Inflammatory macrophage treated with lipopolysaccharide for 4 hours (primary cell): ENCODE data around the gene CGNL1.

Experiments
- DNase-seq: peaks from one replicate; pipeline ENCODE4 v3.0.0-alpha.2; 2020

CGNL1 gene

DNA sequence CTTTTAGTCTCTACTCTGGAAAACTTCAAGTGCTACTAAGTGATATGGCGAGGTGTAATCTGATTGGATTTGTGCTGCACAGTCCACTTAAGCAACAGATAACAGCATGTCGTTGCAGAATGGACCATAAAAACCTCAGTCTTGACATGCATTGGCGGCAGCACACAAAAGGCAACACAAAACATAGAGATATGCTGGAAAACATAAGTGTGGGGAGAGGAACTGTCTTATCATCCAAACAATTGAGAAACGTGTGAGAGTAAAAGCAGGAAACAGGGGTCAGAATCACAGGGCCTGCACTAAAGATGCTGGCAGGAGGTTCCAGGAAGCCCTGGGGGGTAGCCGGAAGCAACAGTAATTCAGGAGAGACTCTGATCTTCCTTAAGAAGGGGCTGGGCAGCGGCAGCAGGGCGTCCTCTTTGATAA lies 82.1 kb downstream of the CGNL1 start:
- no peak for DNase-seq

- DNase-seq, result no peak
Measured at GRCh38 chr15:57460208-57460816, 84.0 kb downstream of the CGNL1 start.

DNA sequence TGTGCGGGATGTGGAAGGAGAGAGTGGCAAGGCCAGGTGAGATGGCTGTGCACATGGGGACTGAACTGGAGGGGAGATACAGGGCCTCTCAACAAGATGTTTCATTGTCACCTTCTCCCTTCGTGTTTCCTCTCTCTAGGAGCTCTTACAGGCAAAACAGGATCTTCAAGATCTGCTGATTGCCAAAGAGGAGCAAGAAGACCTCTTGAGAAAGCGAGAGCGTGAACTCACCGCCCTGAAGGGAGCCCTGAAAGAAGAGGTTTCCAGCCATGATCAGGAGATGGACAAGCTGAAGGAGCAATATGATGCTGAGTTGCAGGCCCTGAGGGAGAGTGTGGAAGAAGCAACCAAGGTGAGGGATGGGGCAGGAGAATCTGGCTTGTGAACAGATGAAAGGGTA lies 85.2 kb downstream of the CGNL1 start:
- DNase-seq, result no peak

GRCh38 chr15:57462381-57462780 lies 86.1 kb downstream of the CGNL1 start:
- no peak for DNase-seq

- DNase-seq, result no peak
Measured at GRCh38 chr15:57463360-57463759, 87.1 kb downstream of the CGNL1 start.

GRCh38 chr15:57464480-57464879 lies 88.2 kb downstream of the CGNL1 start:
- DNase-seq, result no peak

GRCh38 chr15:57468486-57468885 lies 92.2 kb downstream of the CGNL1 start:
- DNase-seq, result no peak

DNA sequence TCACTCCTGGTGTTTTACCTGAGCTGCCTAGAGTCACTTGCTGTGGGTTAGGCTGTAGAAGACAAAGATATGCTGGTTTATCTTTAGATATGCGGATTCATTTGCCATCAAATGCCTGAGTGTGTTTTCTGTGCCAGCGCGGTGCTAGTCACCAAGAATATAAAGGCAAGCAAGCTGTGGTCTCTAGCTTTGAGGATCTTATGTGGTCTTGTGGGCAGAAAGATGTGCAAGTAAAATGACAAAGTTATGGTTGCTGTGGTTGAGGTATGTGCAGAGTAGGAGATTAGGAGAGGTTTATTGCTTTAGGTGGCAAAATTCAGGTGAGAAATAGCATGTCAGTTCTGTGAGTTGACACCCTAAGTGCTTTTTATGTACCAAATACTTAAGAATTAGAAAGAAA lies 94.2 kb downstream of the CGNL1 start:
- DNase-seq, result no peak

DNA sequence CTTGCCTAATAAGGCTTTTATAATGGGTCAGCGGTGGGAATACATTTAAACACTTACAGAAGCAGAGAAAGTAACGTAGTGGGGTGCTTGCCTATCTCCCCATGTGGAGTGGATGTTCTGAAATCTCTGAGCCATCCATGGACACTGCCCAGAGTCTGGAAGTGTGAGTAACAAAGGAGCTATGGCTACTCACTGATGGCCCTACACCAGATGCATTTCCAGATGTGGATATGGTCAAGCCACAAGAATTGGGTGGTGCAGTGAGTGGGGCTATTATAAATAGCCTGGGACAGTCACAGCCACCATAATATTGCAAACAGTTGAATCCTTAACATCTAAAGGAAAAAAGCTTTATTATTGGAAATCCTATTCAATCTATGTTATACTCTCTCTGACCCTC lies 96.6 kb downstream of the CGNL1 start:
- no peak for DNase-seq

- no peak for DNase-seq
Measured at GRCh38 chr15:57476533-57476975, 100.2 kb downstream of the CGNL1 start.

DNA sequence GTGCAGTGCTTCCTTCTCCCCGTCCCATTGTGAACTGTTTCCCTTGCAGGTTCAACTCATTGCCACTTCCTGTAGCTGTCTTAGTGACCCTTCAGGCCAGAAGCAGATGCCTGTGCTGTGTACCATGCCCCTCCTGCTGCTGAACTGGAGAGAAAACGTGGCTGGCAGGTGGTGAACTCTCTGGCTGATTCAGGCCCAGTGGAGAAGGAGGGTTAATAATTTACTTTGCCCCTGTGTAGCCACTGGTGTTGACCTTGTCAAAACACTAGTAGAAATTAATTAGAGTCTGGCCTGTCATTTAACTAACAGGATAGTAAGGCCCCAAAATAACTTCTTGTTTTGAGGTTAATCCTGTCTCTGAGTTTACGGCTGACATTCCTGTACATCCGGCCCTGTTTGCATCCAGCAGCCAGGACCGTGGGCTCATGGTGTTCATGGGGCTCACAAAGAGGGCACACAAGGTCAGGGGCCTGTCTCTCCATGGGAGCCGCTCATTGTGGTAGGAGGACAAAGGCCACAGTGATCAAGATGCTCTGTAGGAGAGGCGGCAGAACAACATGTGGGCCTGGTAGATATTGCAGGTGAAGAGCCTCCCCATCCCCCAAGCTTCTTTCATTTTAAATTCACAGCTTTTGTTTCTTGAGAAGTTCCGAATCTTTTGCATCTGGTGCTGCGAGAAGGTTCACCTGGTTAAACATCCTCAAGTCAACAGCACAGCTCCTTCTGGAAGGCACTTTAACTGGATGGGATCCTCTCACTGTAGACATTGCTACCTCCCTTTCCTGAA lies 101.6 kb downstream of the CGNL1 start:
- DNase-seq, result no peak

GRCh38 chr15:57479005-57479404 lies 102.7 kb downstream of the CGNL1 start:
- DNase-seq, result no peak

- no peak for DNase-seq
Measured at GRCh38 chr15:57481038-57481705, 104.9 kb downstream of the CGNL1 start.

- no peak for DNase-seq
Measured at GRCh38 chr15:57485869-57486268, 109.6 kb downstream of the CGNL1 start.

- DNase-seq, result no peak
Measured at GRCh38 chr15:57486833-57487232, 110.5 kb downstream of the CGNL1 start.

- DNase-seq, result no peak
Measured at GRCh38 chr15:57489122-57489521, 112.8 kb downstream of the CGNL1 start.

GRCh38 chr15:57493351-57493750 lies 117.0 kb downstream of the CGNL1 start:
- DNase-seq, result no peak

DNA sequence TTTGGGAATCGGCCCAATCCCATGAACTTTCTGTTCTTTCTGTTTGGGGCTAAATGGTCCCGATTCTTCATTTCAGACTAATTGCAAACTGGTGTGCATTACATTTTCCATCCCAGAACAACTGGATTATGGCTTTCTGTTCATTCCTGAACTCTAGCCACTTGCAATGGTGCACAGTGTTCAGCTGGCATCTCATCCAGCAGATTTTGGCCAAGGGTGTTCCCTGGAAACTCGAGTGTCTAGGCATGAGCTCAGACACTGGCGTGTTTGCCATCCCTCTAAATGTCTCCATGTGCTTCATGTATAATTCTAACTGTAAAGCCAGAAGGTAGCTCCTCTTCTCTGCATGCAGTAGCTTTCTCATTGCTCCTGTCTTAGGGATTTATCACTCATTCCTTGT lies 118.3 kb downstream of the CGNL1 start:
- no peak for DNase-seq

- DNase-seq, result no peak
Measured at GRCh38 chr15:57495041-57495440, 118.7 kb downstream of the CGNL1 start.

- no peak for DNase-seq
Measured at GRCh38 chr15:57495554-57496165, 119.4 kb downstream of the CGNL1 start.

- DNase-seq, result no peak
Measured at GRCh38 chr15:57496594-57496945, 120.3 kb downstream of the CGNL1 start.

- DNase-seq, result no peak
Measured at GRCh38 chr15:57496946-57497869, 120.9 kb downstream of the CGNL1 start.

GRCh38 chr15:57500256-57500655 lies 124.0 kb downstream of the CGNL1 start:
- DNase-seq, result no peak
